NT2/D1 (cell line): Measurements from ENCODE around the gene JUN.

Experiments used
- SUZ12 ChIP-seq: IDR thresholded peaks from 2 replicates; pipeline ENCODE4 v1.6.1; 2011; ENCODE audit not compliant: insufficient read length, insufficient read depth; ENCODE audit errors: extremely low read depth
- YY1 ChIP-seq: IDR thresholded peaks from 2 replicates; pipeline ENCODE4 v1.6.1; 2011; ENCODE audit not compliant: insufficient read length, insufficient read depth
- ZNF274 ChIP-seq: IDR thresholded peaks from 2 replicates; pipeline ENCODE4 v1.6.1; 2011; ENCODE audit warnings: mild to moderate bottlenecking, low read depth, low read length

DNA sequence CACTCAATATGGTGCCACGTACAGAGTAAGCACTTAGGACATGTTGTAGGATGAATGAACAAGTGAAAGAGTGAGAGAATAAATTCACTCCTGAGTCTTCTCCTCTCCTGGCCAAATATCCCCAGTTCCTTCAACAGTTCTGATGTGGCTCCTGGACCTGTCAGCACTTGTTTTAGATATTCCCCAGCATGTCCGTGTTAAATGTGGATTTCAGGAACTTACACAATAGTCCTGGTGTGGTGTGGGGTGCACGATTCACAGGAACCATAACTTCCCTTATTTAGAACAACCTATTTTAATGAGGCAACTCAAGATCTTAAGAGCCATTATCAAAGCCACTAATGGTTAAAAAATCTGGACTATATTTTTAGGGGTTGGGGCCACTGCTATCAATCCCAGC is 45.0 kb downstream of the JUN start:
- TF ChIP-seq SUZ12 (no peak), ZNF274 (no peak), YY1 (no peak)
